Aorta (tissue), 5 donors: ENCODE measurements around the gene GFRA4. TPM values are rescaled to one million over a fixed set of nuclear protein-coding genes. Genes with fewer than 3 reads are reported as not detected.
A peak's percentile ranks its signal among the peaks of the same experiment; 100 is the strongest.

ENCODE experiments used
- ATAC-seq: fragments of 200-7000 bp; cut with Tn5 transposase; one replicate; pipeline ENCODE4 v1.9.1; 2022; ENCODE audit warnings: moderate library complexity; ENCODE audit not compliant: low FRiP score
- DNase-seq, 2 donors: peaks; one replicate each; pipeline ENCODE4 v3.0.0-alpha.2; 2020
- H3K27ac ChIP-seq, 2 donors: one replicate each; pipeline ENCODE4 v1.5.1; 2013; ENCODE audit warnings: low read length in 2 of 2, mild to moderate bottlenecking in 2 of 2, moderate library complexity in 2 of 2, control low read depth in 1 of 2, inconsistent platforms in 1 of 2, low read depth in 1 of 2
- H3K27me3 ChIP-seq, 2 donors: one replicate each; pipeline ENCODE4 v1.6.1; 2013; ENCODE audit warnings: control low read depth in 1 of 2, low read length in 1 of 2, mild to moderate bottlenecking in 1 of 2, moderate library complexity in 1 of 2; ENCODE audit not compliant: insufficient read depth in 2 of 2, control insufficient read depth in 1 of 2
- H3K36me3 ChIP-seq, 2 donors: one replicate each; pipeline ENCODE4 v1.6.1; 2013; ENCODE audit warnings: control low read depth in 1 of 2, low read length in 1 of 2, mild to moderate bottlenecking in 1 of 2; ENCODE audit not compliant: insufficient read depth in 2 of 2, control insufficient read depth in 1 of 2
- H3K4me1 ChIP-seq, 2 donors: one replicate each; pipeline ENCODE4 v1.6.1; 2013; ENCODE audit warnings: low read length in 2 of 2, control low read depth in 1 of 2, mild to moderate bottlenecking in 1 of 2, moderate library complexity in 1 of 2; ENCODE audit not compliant: insufficient read depth in 2 of 2, control insufficient read depth in 1 of 2
- H3K4me3 ChIP-seq, 2 donors: one replicate each; pipeline ENCODE4 v1.5.1; 2013; ENCODE audit warnings: low read length in 2 of 2, control low read depth in 1 of 2, mild to moderate bottlenecking in 1 of 2
- H3K9me3 ChIP-seq: one replicate; pipeline ENCODE4 v1.6.1; 2013; ENCODE audit warnings: mild to moderate bottlenecking, low read length; ENCODE audit not compliant: control insufficient read depth
- whole genome bisulfite sequencing, 2 donors: extraction: QIAGEN DNeasy Blood & Tissue Kit; methylation state at CpG; one replicate each; pipeline ENCODE4 v1.1.7; 2013; 5-methylcytosine and 5-hydroxymethylcytosine counted together
- intact Hi-C, 2 donors: fragments of 100-400 bp; cut with DNase I; formaldehyde crosslinking; loops; one replicate each; pipeline versions ENCODE4 v1.14.2 to v1.15.0; 2022
- polyA plus RNA-seq, 2 donors: library from polyadenylated mRNA; stranded (reverse); fragments of 200-250 nt; gene quantifications; one replicate each; pipeline ENCODE4 v1.2.3, GENCODE V29; 2013
- total RNA-seq, 2 donors: library from RNA; stranded (reverse); fragmentation: NEBNext Ultra II Directional; extraction: Animal tissue kit (Norgen Biotek cat#: 25700); gene quantifications; one replicate each; pipeline ENCODE4 v1.2.1, GENCODE V29; 2021
- donor health status: healthy with polysubstance abuse.
- donor health status: Bipolar disorder and iron deficiency.
- donor health status: DM: no; HTN: no; CAD: no.
- donor health status: DM: no; HTN: no; CAD: no.
- donor health status: DM: yes; HTN: yes; CAD: no.

GFRA4 gene
- total and polyA plus RNA-seq, 4 donors: not detected

DNA sequence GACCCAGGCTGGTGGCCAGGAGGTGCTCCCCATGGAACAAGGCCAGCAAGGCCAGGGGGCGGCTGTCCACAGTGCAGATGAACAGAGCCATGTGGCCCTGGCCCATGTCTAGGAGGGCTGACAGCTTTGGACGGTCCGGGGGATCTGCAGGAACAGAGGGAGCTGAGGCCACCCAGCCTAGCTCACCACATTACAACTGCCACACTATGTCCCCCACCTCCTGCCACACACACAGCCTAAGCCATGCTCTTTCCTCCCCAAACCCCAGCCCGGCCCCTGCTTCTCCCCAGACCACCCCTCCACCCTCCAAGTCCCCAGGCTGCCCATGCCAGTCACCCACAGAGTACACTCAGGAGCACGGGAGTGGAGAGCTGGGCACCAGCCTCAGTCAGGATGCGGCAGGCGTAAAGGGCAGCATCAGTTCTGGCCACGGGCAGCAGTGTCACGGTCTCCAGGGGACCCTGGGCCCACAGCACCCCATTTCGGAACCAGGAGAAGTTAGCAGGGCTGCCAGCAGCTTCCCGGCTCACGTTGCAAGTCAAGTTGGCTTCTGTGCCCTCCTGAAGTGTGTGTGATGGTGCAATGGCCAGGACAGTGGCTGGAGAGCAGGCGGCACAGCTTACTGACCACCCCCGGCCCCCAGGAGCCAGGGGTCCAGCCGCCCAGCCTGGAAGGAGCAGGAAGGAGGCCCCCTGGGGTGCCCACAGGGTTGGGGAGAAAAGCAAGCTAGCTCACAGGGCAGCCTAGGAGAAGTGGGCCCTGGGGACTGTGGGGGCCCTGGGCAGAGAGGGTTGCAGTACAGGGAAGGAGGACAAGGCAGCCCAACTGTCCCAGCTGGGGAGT lies 33.8 kb upstream of the GFRA4 start:
- H3K9me3 ChIP-seq: no peaks in the 10 kb centered on the region
- no peaks in the 10 kb centered on the region for H3K36me3 ChIP-seq
- H3K4me3 ChIP-seq: no peak overlapping the region
- no peaks in the 10 kb centered on the region for H3K4me1 ChIP-seq
- no peak overlapping the region for H3K27ac ChIP-seq
- intact Hi-C loops: no loop called here
- DNase-seq (no peak), ATAC-seq (no peak)
- no peaks in the 10 kb centered on the region for H3K27me3 ChIP-seq
- 86 to 89% methylated on average over 15 of the region's 15 CpGs for WGBS, 2 donors

DNA sequence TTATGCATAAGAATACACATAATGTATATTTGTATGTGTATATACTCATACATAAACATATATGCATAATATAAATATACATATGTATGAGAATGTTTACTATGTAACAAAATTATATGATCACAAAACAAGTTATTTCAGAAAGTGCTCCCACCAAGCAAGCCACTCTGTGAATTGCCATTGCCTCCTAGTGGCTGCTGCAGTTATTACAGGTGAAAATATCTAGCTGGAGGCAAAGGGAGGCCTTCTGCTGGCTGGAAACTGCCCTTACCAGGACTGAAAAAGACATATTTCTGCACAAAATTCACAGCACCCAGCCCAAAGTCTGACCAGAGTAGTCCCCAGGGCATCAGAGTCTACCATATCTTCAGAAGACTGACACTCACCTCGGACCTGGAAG lies 33.0 kb upstream of the GFRA4 start:
- Histone ChIP-seq H3K36me3 (no peaks in the 10 kb centered on the region), H3K9me3 (no peaks in the 10 kb centered on the region), H3K4me1 (no peaks in the 10 kb centered on the region), H3K27ac (no peak overlapping the region), H3K27me3 (no peaks in the 10 kb centered on the region), H3K4me3 (no peak overlapping the region)
- WGBS, 2 donors: 91 to 100% methylated on average over 1 of the region's 1 CpG
- no peak for DNase-seq
- intact Hi-C loops: no loop called here
- ATAC-seq: no peak

DNA sequence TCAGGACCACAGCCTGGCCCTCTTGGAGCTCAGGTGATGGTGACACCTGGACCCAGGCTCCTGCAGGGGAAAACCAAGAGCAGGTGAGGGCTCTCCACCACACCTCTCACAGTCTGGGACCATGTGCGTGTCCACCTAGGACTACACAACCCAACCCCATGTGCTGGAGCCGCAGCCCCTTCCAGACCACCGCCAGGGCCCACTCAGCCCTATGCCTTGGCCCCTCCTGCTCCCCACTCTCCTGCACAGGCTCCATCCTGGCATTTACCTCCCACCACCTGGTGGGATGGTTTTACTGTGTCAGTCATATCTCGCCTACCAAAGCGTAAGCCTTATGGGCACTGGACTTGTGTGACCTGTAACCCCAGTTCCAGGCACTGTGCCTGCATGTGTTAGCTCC lies 31.7 kb upstream of the GFRA4 start:
- no peaks in the 10 kb centered on the region for H3K36me3 ChIP-seq
- no peaks in the 10 kb centered on the region for H3K9me3 ChIP-seq
- no peak overlapping the region for H3K4me3 ChIP-seq
- DNase-seq: no peak
- no peaks in the 10 kb centered on the region for H3K27me3 ChIP-seq
- ATAC-seq: no peak
- H3K4me1 ChIP-seq: no peaks in the 10 kb centered on the region
- WGBS, 2 donors: 95 to 96% methylated on average over 5 of the region's 5 CpGs
- H3K27ac ChIP-seq: no peak overlapping the region
- intact Hi-C loops: no loop called here

- H3K27me3 ChIP-seq: no peaks in the 10 kb centered on the region
- intact Hi-C loops: no loop called here
- no peak for ATAC-seq
Measured at GRCh38 chr20:3693376-3693775, 30.2 kb upstream of the GFRA4 start.

GRCh38 chr20:3692706-3693294 lies 29.6 kb upstream of the GFRA4 start:
- ATAC-seq: no peak

More at GRCh38 chr20:3693376-3693775, 30.2 kb upstream of the GFRA4 start:
- H3K4me3 ChIP-seq: no peak overlapping the region
- no peak overlapping the region for H3K27ac ChIP-seq
- WGBS, 2 donors: 92% methylated on average over 13 of the region's 13 CpGs
- no peaks in the 10 kb centered on the region for H3K36me3 ChIP-seq
- no peaks in the 10 kb centered on the region for H3K4me1 ChIP-seq
- no peaks in the 10 kb centered on the region for H3K9me3 ChIP-seq
- DNase-seq: no peak

GRCh38 chr20:3691897-3692296 lies 28.7 kb upstream of the GFRA4 start:
- Histone ChIP-seq H3K36me3 (no peaks in the 10 kb centered on the region), H3K4me3 (no peak overlapping the region), H3K9me3 (no peaks in the 10 kb centered on the region), H3K4me1 (peaks cover 0 to 1% of the 10 kb centered on the region in 2 donors), H3K27me3 (no peaks in the 10 kb centered on the region), H3K27ac (no peak overlapping the region)
- DNase-seq (no peak), ATAC-seq (no peak)
- intact Hi-C loops: no loop called here
- WGBS, 2 donors: 88 to 95% methylated on average over 9 of the region's 9 CpGs

More at GRCh38 chr20:3692706-3693294, 29.6 kb upstream of the GFRA4 start:
- Histone ChIP-seq H3K27me3 (no peaks in the 10 kb centered on the region), H3K4me3 (no peak overlapping the region), H3K9me3 (no peaks in the 10 kb centered on the region), H3K36me3 (no peaks in the 10 kb centered on the region), H3K27ac (no peak overlapping the region), H3K4me1 (no peaks in the 10 kb centered on the region)
- DNase-seq: no peak
- intact Hi-C loops: no loop called here
- WGBS, 2 donors: 91 to 95% methylated on average over 23 of the region's 23 CpGs

DNA sequence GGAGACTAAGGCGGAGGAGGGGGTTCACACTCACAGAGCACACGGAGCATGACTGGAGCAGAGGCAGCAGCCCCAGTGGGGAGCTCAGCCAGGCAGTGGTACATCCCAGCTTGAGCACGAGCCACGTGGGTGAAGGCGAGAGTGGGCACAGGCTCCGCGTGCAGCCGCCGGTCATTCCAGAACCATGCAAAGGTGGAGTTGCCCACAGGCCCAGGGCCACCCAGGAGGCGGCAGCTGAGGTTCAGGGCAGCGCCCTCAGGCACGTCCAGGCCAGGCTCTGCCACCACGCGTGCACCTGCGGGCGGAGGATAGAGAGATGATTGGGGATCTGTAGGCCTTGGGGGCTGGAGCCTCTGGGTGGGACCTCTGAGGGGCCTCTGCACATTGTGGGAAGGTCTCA lies 28.1 kb upstream of the GFRA4 start:
- ATAC-seq (no peak), DNase-seq (no peak)
- H3K27me3 ChIP-seq: no peaks in the 10 kb centered on the region
- H3K4me1 ChIP-seq: peaks cover 0 to 1% of the 10 kb centered on the region in 2 donors
- no peak overlapping the region for H3K27ac ChIP-seq
- no peaks in the 10 kb centered on the region for H3K9me3 ChIP-seq
- 94% methylated on average over 16 of the region's 16 CpGs for WGBS, 2 donors
- H3K4me3 ChIP-seq: no peak overlapping the region
- H3K36me3 ChIP-seq: no peaks in the 10 kb centered on the region
- intact Hi-C loops: no loop called here

DNA sequence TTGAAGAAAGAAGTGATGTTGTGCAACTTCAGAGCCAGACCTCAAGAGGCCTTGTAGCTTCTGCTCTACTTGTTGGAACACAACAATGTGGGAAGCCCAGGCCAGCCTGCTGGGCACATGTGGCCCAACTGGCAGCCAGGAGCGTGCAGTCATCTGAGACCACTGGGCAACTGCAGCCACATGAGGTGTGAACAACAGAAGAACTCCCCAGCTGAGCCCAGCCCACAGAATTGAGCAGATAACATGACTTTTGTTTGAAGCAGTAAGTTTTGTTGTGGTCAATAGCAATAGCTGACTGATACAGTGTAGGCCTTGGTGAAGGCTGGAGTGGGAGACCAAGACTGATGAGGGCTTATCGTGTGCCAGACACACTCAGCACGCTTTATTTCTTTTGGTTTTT lies 27.2 kb upstream of the GFRA4 start:
- no peaks in the 10 kb centered on the region for H3K27me3 ChIP-seq
- no peaks in the 10 kb centered on the region for H3K9me3 ChIP-seq
- no peak overlapping the region for H3K4me3 ChIP-seq
- DNase-seq: no peak
- no peak overlapping the region for H3K27ac ChIP-seq
- H3K4me1 ChIP-seq: peaks cover 0 to 1% of the 10 kb centered on the region in 2 donors
- 94 to 100% methylated on average over 3 of the region's 3 CpGs for WGBS, 2 donors
- intact Hi-C loops: no loop called here
- no peak for ATAC-seq
- no peaks in the 10 kb centered on the region for H3K36me3 ChIP-seq

DNA sequence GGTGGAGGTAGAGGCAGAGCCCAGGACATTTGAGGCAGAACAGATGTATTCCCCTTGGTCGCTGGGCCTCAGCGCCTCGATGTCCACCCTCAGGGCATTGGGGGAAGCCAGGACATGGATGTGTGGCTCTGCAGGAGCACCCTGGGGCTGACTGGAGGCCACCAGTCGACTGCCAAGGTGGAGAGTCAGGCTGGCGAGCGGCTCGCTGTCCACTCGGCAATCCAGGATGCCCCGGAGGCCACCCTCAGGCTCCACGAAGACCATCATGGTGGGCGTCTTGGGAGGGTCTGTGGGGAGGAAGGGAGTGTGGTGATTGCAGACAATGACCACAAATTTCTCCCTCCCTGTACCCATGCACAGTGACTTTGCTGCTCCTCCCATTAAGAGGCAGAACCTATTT lies 26.8 kb upstream of the GFRA4 start:
- WGBS, 2 donors: 95 to 96% methylated on average over 11 of the region's 11 CpGs
- Histone ChIP-seq H3K4me3 (no peak overlapping the region), H3K36me3 (no peaks in the 10 kb centered on the region), H3K27me3 (no peaks in the 10 kb centered on the region), H3K27ac (no peak overlapping the region), H3K4me1 (peaks cover 0 to 1% of the 10 kb centered on the region in 2 donors), H3K9me3 (no peaks in the 10 kb centered on the region)
- ATAC-seq: no peak
- intact Hi-C loops: loop anchor here (5.0 to 10.0 kb wide), 2 partner anchors 77 to 155 kb away; partner anchors contain the start of genes ADISSP (in 1 of the 2) and MAVS (in 1 of the 2)
- DNase-seq: peak in 1 of 2 donors; percentile 40
